HFF-Myc (cell line): ENCODE results near the gene ZSCAN5A.

Experiments
- DNase-seq: peaks from one replicate; pipeline ENCODE4 v3.0.0-alpha.2; 2011; ENCODE audit warnings: low read depth; ENCODE audit errors: extremely low read depth
- H3K4me3 ChIP-seq: replicated peaks from 2 replicates; pipeline ENCODE4 v1.5.1; 2011; ENCODE audit warnings: low read depth, mild to moderate bottlenecking, control low read depth, low read length
- CTCF ChIP-seq: IDR thresholded peaks from 2 replicates; pipeline ENCODE4 v1.5.1; 2012; ENCODE audit warnings: mild to moderate bottlenecking, low read depth, low read length, control low read depth; ENCODE audit errors: missing control alignments

ZSCAN5A gene

GRCh38 chr19:56297010-56297409 is 17.6 kb downstream of the ZSCAN5A start:
- TF ChIP-seq CTCF: no peak
- DNase-seq: no peak
- H3K4me3 ChIP-seq: no peak overlapping the region

- H3K4me3 ChIP-seq: no peak overlapping the region
- no peak for DNase-seq
- no peak for TF ChIP-seq CTCF
Measured at GRCh38 chr19:56295531-56296455, 18.8 kb downstream of the ZSCAN5A start.

- H3K4me3 ChIP-seq: no peak overlapping the region
- DNase-seq: no peak
- TF ChIP-seq CTCF: no peak
Measured at GRCh38 chr19:56294549-56294948, 20.1 kb downstream of the ZSCAN5A start.

GRCh38 chr19:56291867-56292266 is 22.8 kb downstream of the ZSCAN5A start:
- DNase-seq: no peak
- no peak for TF ChIP-seq CTCF
- H3K4me3 ChIP-seq: no peak overlapping the region

GRCh38 chr19:56290104-56290503 is 24.5 kb downstream of the ZSCAN5A start:
- TF ChIP-seq CTCF: no peak
- no peak for DNase-seq
- no peak overlapping the region for H3K4me3 ChIP-seq

- no peak for DNase-seq
- no peak for TF ChIP-seq CTCF
Measured at GRCh38 chr19:56284746-56285145, 29.9 kb downstream of the ZSCAN5A start.

GRCh38 chr19:56282809-56283208 is 31.8 kb downstream of the ZSCAN5A start:
- no peak for DNase-seq
- H3K4me3 ChIP-seq: no peak overlapping the region
- no peak for TF ChIP-seq CTCF

More at GRCh38 chr19:56284746-56285145, 29.9 kb downstream of the ZSCAN5A start:
- no peak overlapping the region for H3K4me3 ChIP-seq
